ENCODE measurements around the gene CPXM2.

GRCh38 chr10:123782549-123782948 lies 109.1 kb downstream of the CPXM2 start:
- TF ChIP-seq CTCF (IDR thresholded peaks at IDR 0.05), result no peak
- TF ChIP-seq POLR2AphosphoS5 (IDR thresholded peaks at IDR 0.05; ENCODE audit: low read depth, low read length), result no peak
- no peak for TF ChIP-seq SIN3A (IDR thresholded peaks at IDR 0.05; ENCODE audit: borderline replicate concordance, insufficient read depth, low read depth, low read length)

Measured in Panc1 (cell line).